GM18499 (cell line): ENCODE measurements around the gene DLGAP1.
"Not testable (repeated sequence)": the region's sequence is repeated elsewhere in the genome, so short reads cannot be mapped to it uniquely, and the experiment has no call there.

ENCODE experiments used
- ATAC-seq: cut with Tn5 transposase; IDR thresholded peaks from one replicate; pipeline ENCODE4 v1.9.1; 2021; ENCODE audit warnings: moderate number of reproducible peaks; ENCODE audit not compliant: insufficient read depth, unreplicated experiment

The DLGAP1 gene

GRCh38 chr18:4299395-4299794 is 155.7 kb downstream of the DLGAP1 start:
- ATAC-seq, result no peak

- no peak for ATAC-seq
Observed at GRCh38 chr18:4293337-4293736, 161.8 kb downstream of the DLGAP1 start.

- no peak for ATAC-seq
Observed at GRCh38 chr18:4292696-4293095, 162.4 kb downstream of the DLGAP1 start.

GRCh38 chr18:4287340-4287739 is 167.8 kb downstream of the DLGAP1 start:
- not testable (repeated sequence) for ATAC-seq

- ATAC-seq, result no peak
Observed at GRCh38 chr18:4286256-4286655, 168.9 kb downstream of the DLGAP1 start.

- ATAC-seq, result no peak
Observed at GRCh38 chr18:4285525-4285924, 169.6 kb downstream of the DLGAP1 start.

- no peak for ATAC-seq
Observed at GRCh38 chr18:4284528-4284927, 170.6 kb downstream of the DLGAP1 start.

- no peak for ATAC-seq
Observed at GRCh38 chr18:4283746-4284291, 171.3 kb downstream of the DLGAP1 start.

- no peak for ATAC-seq
Observed at GRCh38 chr18:4282954-4283353, 172.2 kb downstream of the DLGAP1 start.

GRCh38 chr18:4276953-4277585 is 178.0 kb downstream of the DLGAP1 start:
- no peak for ATAC-seq

GRCh38 chr18:4271952-4272351 is 183.2 kb downstream of the DLGAP1 start:
- ATAC-seq, result no peak

GRCh38 chr18:4270988-4271387 is 184.1 kb downstream of the DLGAP1 start:
- ATAC-seq, result no peak

GRCh38 chr18:4270016-4270415 is 185.1 kb downstream of the DLGAP1 start:
- no peak for ATAC-seq

- no peak for ATAC-seq
Observed at GRCh38 chr18:4267641-4268040, 187.5 kb downstream of the DLGAP1 start.

GRCh38 chr18:4264347-4264791 is 190.7 kb downstream of the DLGAP1 start:
- ATAC-seq, result no peak

GRCh38 chr18:4260107-4260506 is 195.0 kb downstream of the DLGAP1 start:
- no peak for ATAC-seq

- no peak for ATAC-seq
Observed at GRCh38 chr18:4256766-4257417, 198.2 kb downstream of the DLGAP1 start.

GRCh38 chr18:4254840-4255239 is 200.3 kb downstream of the DLGAP1 start:
- no peak for ATAC-seq

- ATAC-seq, result no peak
Observed at GRCh38 chr18:4252829-4253228, 202.3 kb downstream of the DLGAP1 start.

- no peak for ATAC-seq
Observed at GRCh38 chr18:4251873-4252272, 203.2 kb downstream of the DLGAP1 start.

- no peak for ATAC-seq
Observed at GRCh38 chr18:4251206-4251605, 203.9 kb downstream of the DLGAP1 start.

GRCh38 chr18:4250141-4250540 is 205.0 kb downstream of the DLGAP1 start:
- ATAC-seq, result no peak
